HG03558 (cell line): ENCODE data around the gene NOX5.

ENCODE experiments used
- ATAC-seq: cut with Tn5 transposase; IDR thresholded peaks from one replicate; pipeline ENCODE4 v1.9.1; 2021; ENCODE audit warnings: moderate number of reproducible peaks; ENCODE audit not compliant: unreplicated experiment; ENCODE audit errors: extremely low read depth

Gene NOX5

GRCh38 chr15:68990231-68990991, 24.1 kb upstream of the NOX5 start:
- no peak for ATAC-seq

GRCh38 chr15:68990992-68991500, 23.4 kb upstream of the NOX5 start:
- no peak for ATAC-seq

- no peak for ATAC-seq
Measured at GRCh38 chr15:68991723-68992122, 22.8 kb upstream of the NOX5 start.

DNA sequence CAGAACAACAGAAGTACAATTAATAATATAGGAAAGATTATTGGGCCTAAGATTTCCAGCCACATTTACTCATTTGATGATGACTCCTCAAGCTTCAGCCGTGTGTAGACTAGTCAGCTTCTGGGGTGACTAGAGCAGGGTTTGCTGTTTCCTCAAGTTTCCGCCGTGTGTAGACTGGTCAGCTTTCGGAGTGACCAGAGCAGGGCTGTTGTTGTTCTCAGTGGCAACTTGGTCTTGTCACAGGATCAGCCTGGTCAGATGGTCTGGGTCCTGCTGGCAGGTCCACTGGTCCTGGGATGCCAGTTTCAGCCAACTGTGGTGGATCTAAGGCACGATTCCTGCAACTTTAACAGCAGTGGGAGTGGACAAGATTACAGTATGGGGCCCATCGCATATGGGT, 21.8 kb upstream of the NOX5 start:
- no peak for ATAC-seq

GRCh38 chr15:68993276-68993675, 21.2 kb upstream of the NOX5 start:
- no peak for ATAC-seq

GRCh38 chr15:68994149-68994548, 20.3 kb upstream of the NOX5 start:
- no peak for ATAC-seq

GRCh38 chr15:68994981-68995761, 19.3 kb upstream of the NOX5 start:
- no peak for ATAC-seq

- ATAC-seq: no peak
Measured at GRCh38 chr15:68997050-68997449, 17.4 kb upstream of the NOX5 start.

- ATAC-seq: no peak
Measured at GRCh38 chr15:68997930-68998777, 16.3 kb upstream of the NOX5 start.

DNA sequence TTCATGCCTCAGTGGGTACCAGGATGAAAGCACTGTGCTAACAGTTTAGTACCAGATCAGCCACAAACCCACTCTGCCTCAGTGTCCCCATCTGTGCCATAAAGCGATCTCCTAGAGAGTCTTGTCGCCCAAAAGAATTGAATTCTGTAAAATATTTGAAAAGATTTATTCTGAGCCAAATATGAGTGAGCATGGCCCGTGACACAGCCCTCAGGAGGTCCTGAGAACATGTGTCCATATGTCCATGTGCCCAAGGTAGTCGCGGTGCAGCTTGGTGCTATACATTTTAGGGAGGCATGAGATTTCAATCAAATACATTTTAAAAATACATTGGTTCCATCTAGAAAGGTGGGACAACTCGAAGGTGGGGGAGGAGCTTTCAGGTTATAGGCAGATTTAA, 15.4 kb upstream of the NOX5 start:
- ATAC-seq: no peak

- ATAC-seq: no peak
Measured at GRCh38 chr15:69000091-69000490, 14.4 kb upstream of the NOX5 start.

DNA sequence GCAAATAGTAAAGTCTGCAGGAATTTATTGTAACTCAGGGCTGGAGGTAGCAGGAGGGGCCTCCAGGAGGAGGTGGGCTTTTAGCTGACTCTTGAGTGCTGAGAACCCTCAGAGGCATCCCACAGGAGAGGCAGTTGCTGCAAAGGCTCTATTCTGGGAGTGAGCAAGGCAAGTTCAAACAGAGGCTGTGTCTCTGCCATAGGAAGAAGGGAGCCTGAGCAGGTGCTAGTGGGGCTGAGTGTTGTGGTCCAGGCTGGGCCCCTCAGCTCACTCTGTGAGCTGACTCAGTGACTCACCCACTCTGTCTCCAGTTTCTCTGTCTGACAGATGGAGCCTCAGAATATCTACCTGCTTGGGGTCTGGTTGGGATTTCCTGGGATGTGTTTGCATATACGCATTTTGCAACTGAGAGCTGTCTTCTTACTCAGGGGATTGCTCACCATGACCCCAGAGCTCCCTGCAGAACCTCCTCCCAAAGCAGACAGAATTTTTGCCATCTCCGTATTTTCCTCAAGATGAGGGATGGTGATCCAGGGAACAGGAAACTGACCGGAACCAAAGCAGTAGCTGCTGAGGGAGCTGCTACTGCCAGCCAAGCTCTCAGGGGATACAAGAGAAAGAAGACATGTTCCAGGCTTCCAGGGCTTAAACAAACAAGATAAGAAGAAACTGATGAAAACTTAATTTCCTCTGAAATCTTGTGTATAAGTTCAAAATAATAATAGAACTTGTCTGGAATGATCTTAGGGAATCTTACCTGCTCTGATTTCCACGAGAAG, 13.6 kb upstream of the NOX5 start:
- ATAC-seq: no peak

- no peak for ATAC-seq
Measured at GRCh38 chr15:69002783-69003182, 11.7 kb upstream of the NOX5 start.

DNA sequence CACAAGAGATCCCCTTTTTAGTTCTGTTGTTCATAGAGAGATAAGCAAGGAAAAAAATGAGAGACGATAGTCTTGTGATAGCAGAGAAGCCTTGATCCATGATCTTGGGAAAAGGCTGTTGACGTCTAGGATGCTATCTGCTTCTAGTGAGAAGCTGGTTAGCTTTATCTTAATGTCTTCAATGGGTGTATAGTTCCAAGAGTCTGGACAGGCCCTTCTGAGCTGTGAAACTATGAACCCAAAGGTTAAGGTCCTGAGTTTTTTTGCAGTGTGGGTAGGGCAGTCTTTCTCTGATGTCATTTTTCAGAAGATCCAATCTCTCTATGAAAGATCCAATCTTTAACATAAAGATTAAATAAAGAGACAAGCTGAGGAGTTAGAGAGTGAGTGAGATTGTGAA, 10.5 kb upstream of the NOX5 start:
- ATAC-seq: no peak

GRCh38 chr15:69008056-69008455, 6.4 kb upstream of the NOX5 start:
- no peak for ATAC-seq

GRCh38 chr15:69009341-69009740, 5.2 kb upstream of the NOX5 start:
- no peak for ATAC-seq

- no peak for ATAC-seq
Measured at GRCh38 chr15:69011641-69012040, 2.9 kb upstream of the NOX5 start.

- no peak for ATAC-seq
Measured at GRCh38 chr15:69012761-69013364, 1.6 kb upstream of the NOX5 start.

DNA sequence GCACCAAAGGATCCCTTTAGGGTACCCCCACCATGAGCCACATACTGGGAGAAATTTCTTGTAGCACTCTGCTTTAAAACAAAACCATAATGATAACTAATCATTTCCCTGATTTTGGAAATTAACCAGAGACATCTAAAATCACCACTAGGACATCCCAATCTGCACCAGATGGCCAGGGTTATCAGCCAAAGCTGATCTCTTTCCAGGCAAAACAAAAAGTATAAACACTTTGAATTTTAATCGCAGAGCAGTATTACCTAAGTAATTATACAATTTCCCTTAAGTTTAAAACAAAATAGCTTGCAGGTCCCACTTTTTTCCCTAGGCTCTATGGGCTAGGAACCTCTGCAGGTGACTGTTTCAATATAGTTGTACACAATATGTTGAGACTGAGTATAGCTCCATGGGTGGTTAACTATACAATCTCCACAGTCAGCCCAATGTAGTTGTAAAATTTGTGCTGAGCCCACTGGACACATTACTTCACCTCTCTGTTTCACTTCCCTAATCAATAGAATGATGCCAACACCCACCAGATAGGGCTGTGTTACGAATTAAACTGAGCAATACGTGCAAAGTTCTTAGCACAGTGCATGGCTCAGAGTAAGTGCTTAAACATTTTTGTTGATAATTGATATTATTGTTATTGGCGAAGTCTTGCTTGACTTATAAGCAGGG, 629 bp upstream of the NOX5 start:
- ATAC-seq: no peak
